ENCODE measurements around the gene MRFAP1.
A peak's percentile ranks its signal among the peaks of the same experiment; 100 is the strongest.

Gene MRFAP1

GRCh38 chr4:6673660-6674499 is 33.4 kb downstream of the MRFAP1 start:
- no peak for TF ChIP-seq CTCF (IDR thresholded peaks at IDR 0.05; ENCODE audit: low read depth, low read length)
- peak; percentile 94 for DNase-seq (ENCODE audit: low read depth, low spot score)
- in situ Hi-C loops (cut with HindIII; ENCODE audit: low sequenced_read_pairs), result no loop called here
- peak overlapping the region; percentile 56 for H3K4me3 ChIP-seq (ENCODE audit: low read depth, low read length)

- in situ Hi-C loops (cut with HindIII; ENCODE audit: low sequenced_read_pairs), result no loop called here
- peak; percentile 39 for TF ChIP-seq CTCF (IDR thresholded peaks at IDR 0.05; ENCODE audit: low read depth, low read length)
- peak overlapping the region; percentile 56 for H3K4me3 ChIP-seq (ENCODE audit: low read depth, low read length)
- peak; percentile 29 for DNase-seq (ENCODE audit: low read depth, low spot score)
These were observed 34.1 kb downstream of the MRFAP1 start for GRCh38 chr4:6674500-6675149.

- no peak for DNase-seq (ENCODE audit: low read depth, low spot score)
- H3K4me3 ChIP-seq (ENCODE audit: low read depth, low read length), result no peak overlapping the region
- TF ChIP-seq CTCF (IDR thresholded peaks at IDR 0.05; ENCODE audit: low read depth, low read length), result no peak
These were observed 36.5 kb downstream of the MRFAP1 start for GRCh38 chr4:6676722-6677558.

GRCh38 chr4:6680372-6681034 is 40.0 kb downstream of the MRFAP1 start:
- no peak for DNase-seq (ENCODE audit: low read depth, low spot score)
- no peak for TF ChIP-seq CTCF (IDR thresholded peaks at IDR 0.05; ENCODE audit: low read depth, low read length)
- H3K4me3 ChIP-seq (ENCODE audit: low read depth, low read length), result no peak overlapping the region
- in situ Hi-C loops (cut with HindIII; ENCODE audit: low sequenced_read_pairs), result no loop called here

More at GRCh38 chr4:6676722-6677558, 36.5 kb downstream of the MRFAP1 start:
- in situ Hi-C loops (cut with HindIII; ENCODE audit: low sequenced_read_pairs), result no loop called here

- no peak for DNase-seq (ENCODE audit: low read depth, low spot score)
- in situ Hi-C loops (cut with HindIII; ENCODE audit: low sequenced_read_pairs), result no loop called here
- no peak for TF ChIP-seq CTCF (IDR thresholded peaks at IDR 0.05; ENCODE audit: low read depth, low read length)
- H3K4me3 ChIP-seq (ENCODE audit: low read depth, low read length), result no peak overlapping the region
These were observed 40.7 kb downstream of the MRFAP1 start for GRCh38 chr4:6681191-6681590.

All from astrocyte of the spinal cord (primary cell).